Spleen (tissue), 7 donors: Measurements from ENCODE around the gene GOLGA7B.

ENCODE experiments used
- POLR2A ChIP-seq, 3 donors: fragments of 450-650 bp; IDR thresholded peaks; one replicate each; pipeline ENCODE4 v1.5.1; 2017; ENCODE audit warnings: antibody characterized with exemption in 3 of 3, mild to moderate bottlenecking in 1 of 3
- TF ChIP-seq, protein P1 (sequence below), 11 experiments: fragments of 200-600 bp in 7 of 11; fragments of 450-650 bp in 4 of 11; sonication (generic) in 4 of 11; IDR thresholded peaks in 8 of 11; conservative IDR thresholded peaks in 3 of 11; 1 replicate in 7 of 11; 2 replicates in 4 of 11; pipeline versions ENCODE4 v1.4.0 to v1.8.0; 2016 to 2021; ENCODE audit warnings: antibody characterized with exemption in 11 of 11, inconsistent platforms in 4 of 11, mild to moderate bottlenecking in 1 of 11
- donor health status: DM: no; HTN: no; CAD: no; lungs with moderate emphysema.
- donor health status: DM: no; HTN: no; CAD: no.
- donor health status: DM: no; HTN: no; CAD: no.

DNA sequence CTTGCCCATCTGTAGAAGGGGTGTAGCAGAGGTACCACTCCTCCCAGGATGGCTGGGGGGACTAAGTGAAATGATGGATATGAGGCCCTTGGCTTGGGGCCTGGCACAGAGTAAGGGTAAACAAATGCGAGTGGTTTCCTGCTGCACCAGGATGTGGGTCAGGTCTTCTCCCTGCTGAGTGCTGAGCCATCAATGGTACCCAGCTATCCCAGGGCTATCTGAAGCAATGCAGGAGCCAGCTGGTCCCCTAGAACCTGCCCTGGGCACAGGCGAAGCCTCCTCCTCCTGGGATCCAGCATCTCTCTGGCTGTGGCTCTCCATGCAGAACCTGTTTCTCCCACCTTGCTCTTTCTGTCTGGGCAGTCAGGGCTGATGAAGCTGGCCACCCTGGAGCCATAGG, 20.9 kb upstream of the GOLGA7B start:
- TF ChIP-seq, protein P1, sequence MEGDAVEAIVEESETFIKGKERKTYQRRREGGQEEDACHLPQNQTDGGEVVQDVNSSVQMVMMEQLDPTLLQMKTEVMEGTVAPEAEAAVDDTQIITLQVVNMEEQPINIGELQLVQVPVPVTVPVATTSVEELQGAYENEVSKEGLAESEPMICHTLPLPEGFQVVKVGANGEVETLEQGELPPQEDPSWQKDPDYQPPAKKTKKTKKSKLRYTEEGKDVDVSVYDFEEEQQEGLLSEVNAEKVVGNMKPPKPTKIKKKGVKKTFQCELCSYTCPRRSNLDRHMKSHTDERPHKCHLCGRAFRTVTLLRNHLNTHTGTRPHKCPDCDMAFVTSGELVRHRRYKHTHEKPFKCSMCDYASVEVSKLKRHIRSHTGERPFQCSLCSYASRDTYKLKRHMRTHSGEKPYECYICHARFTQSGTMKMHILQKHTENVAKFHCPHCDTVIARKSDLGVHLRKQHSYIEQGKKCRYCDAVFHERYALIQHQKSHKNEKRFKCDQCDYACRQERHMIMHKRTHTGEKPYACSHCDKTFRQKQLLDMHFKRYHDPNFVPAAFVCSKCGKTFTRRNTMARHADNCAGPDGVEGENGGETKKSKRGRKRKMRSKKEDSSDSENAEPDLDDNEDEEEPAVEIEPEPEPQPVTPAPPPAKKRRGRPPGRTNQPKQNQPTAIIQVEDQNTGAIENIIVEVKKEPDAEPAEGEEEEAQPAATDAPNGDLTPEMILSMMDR (IDR thresholded peaks at IDR 0.05 in 8 of 11, conservative IDR thresholded peaks at IDR 0.05 in 3 of 11): no peak
- no peak for TF ChIP-seq POLR2A (IDR thresholded peaks at IDR 0.05)
